Measurements from ENCODE around the gene VAC14. TPM values are rescaled to one million over a fixed set of nuclear protein-coding genes. Genes with fewer than 3 reads are reported as not detected.
"Not testable (repeated sequence)": the region's sequence is repeated elsewhere in the genome, so short reads cannot be mapped to it uniquely, and the experiment has no call there.

Gene VAC14
- polyA plus RNA-seq, 4 donors: 39.1 to 48.3 (median 39.5) TPM

DNA sequence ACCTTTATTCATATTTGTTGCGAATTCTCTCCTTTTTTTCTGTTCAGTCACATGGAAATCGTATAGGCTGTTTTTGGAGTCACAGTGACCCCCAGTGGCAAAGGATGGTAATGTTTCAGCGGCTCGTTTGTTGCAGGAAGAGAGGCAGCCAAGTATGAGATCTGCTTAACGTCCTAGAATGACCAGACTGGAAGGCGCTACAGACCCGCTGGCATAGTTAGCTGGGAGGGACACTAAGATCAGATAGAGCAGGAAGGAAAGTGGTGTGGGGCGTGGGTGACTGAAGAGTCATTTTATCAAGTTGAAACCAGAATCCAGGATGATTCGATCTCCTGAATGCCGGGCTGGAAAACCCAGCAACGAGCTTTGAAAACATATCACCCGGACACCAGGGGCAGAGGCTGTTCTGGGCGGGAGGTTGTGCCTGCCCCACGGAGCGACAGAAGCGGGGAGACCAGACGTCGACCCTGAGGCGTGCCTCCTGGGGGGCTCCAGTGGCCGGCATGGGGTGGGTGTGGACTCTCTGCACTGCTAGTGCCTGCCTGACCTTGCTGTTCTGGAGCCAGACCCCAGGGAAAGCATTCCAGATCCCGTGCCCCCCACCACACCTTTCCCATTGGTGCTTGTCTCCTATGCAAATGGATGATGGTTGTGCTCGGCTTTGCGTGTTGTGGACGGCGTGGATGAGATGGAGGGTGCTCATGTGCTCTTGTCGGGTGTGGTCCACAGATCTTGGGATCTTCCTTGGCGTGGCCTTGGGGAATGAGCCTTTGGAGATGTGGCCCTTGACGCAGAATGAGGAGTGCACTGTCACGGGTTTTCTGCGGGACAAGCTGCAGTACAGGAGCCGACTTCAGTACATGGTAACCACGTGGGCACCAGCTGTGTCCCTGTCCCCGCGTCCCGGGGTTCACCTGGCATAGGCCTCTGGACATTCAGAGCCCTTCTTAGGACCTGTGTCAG is 146.9 kb downstream of the VAC14 start:
- peak; percentile 79 to 81 (median 80) for DNase-seq (ENCODE audit: low read depth in 4 of 4, low spot score in 3 of 4)

- no peak for DNase-seq (ENCODE audit: low read depth in 4 of 4, low spot score in 3 of 4)
Observed at GRCh38 chr16:70653406-70653805, 147.6 kb downstream of the VAC14 start.

- DNase-seq (ENCODE audit: low read depth in 4 of 4, low spot score in 3 of 4): no peak
Observed at GRCh38 chr16:70652322-70652721, 148.6 kb downstream of the VAC14 start.

- DNase-seq (ENCODE audit: low read depth in 4 of 4, low spot score in 3 of 4): no peak
Observed at GRCh38 chr16:70651524-70651923, 149.4 kb downstream of the VAC14 start.

- DNase-seq (ENCODE audit: low read depth in 4 of 4, low spot score in 3 of 4): no peak
Observed at GRCh38 chr16:70650216-70650615, 150.7 kb downstream of the VAC14 start.

DNA sequence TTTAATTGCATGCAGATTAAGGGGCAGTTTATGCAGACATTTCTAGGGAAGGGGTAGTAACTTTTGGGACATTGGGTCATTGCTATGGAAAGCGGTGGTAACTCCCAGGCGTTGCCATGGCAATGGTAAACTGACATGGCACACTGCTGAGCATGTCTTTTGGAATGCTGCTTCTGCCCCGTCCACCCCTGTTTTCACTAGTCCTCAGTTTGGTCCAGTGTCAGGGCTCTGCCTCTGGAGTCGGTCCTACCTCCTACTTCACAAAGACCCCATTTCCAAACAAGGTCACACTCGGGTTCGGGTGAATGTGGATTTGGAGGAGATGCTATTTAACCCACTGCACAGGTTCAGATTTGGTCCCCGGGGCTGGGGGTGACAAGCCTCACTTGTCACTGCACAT is 151.7 kb downstream of the VAC14 start:
- no peak for DNase-seq (ENCODE audit: low read depth in 4 of 4, low spot score in 3 of 4)

- no peak for DNase-seq (ENCODE audit: low read depth in 4 of 4, low spot score in 3 of 4)
Observed at GRCh38 chr16:70648606-70649005, 152.4 kb downstream of the VAC14 start.

DNA sequence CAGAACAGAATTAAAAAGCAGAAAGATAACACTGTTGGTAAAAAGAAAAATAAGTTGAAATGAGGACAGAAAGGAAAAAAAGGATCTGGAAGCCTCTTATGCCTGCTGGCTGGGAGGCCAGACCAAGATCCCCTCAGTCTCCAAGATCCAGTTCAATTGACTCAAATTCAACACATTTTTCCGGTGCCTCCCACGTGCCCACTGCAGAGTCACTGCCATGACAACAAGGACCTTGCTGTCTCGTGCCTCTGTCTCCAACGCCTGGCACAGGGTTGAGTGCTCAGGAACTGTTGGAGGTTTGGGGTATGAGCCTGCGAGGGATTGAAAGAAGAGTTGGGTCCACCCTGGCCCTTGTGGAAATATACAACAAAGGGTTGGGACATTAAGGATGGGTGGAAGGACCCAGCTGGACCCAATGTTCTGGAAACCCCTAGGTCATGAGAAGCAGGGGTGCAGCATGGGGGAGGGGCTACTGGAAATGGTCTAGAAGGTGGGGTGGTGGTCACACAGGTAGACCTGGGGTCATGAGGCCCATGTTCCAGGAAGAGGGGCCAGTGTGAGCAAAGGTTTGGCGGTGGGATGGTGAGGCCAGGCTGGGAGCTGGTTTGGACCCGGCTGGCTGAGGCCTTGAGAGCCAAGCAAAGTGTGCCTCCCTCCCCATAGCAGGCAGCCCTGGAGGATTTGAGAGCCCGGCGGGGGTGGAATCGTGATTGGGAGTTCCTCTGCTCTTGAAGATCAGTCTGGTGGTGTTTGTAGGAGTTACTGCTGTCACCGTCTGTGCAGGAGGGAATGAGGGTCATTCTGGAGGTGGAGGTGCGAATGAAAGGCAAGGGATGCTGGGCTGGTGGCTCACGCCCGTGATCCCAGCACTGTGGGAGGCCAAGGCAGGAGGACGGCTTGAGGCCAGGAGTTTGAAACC is 153.3 kb downstream of the VAC14 start:
- no peak for DNase-seq (ENCODE audit: low read depth in 4 of 4, low spot score in 3 of 4)

DNA sequence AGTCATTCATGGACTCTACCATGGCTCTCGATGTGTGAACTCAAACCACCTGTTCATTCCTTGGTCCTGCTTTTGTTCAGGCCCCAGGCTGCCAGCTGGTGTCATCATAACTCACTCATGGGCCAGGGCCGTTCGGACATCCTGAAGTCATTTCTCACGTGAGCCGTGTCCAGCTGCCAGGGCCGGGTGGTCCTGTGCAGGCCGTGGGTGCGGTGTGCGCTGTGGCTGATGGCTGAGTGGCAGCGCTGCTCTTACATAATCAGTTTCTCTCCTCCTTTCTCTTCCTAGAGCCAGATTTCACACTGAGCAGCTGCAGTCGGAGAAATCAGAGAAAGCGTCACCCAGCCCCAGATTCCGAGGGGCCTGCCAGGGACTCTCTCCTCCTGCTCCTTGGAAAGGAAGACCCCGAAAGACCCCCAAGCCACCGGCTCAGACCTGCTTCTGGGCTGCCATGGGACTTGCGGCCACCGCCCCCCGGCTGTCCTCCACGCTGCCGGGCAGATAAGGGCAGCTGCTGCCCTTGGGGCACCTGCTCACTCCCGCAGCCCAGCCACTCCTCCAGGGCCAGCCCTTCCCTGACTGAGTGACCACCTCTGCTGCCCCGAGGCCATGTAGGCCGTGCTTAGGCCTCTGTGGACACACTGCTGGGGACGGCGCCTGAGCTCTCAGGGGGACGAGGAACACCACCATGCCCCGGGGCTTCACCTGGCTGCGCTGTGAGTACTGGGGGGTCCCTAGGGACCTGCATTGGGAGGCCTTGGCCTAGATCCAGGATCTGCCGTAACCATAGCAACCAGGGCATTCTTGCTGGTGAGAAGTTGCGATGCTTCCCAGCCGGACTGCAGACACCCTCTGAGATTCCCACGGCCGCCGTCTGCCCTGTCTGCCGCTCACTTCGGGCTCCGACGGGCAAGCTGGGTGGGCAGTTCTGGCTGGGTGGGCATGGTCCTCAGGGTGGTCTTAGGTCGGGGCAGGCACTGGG is 154.4 kb downstream of the VAC14 start, which contains the start of gene IL34:
TSS of gene IL34 (plus strand) at position 300 of the 982 bp plus-strand sequence. CDS start at position 689, 389 bp downstream.
- DNase-seq (ENCODE audit: low read depth in 4 of 4, low spot score in 3 of 4): no peak

DNA sequence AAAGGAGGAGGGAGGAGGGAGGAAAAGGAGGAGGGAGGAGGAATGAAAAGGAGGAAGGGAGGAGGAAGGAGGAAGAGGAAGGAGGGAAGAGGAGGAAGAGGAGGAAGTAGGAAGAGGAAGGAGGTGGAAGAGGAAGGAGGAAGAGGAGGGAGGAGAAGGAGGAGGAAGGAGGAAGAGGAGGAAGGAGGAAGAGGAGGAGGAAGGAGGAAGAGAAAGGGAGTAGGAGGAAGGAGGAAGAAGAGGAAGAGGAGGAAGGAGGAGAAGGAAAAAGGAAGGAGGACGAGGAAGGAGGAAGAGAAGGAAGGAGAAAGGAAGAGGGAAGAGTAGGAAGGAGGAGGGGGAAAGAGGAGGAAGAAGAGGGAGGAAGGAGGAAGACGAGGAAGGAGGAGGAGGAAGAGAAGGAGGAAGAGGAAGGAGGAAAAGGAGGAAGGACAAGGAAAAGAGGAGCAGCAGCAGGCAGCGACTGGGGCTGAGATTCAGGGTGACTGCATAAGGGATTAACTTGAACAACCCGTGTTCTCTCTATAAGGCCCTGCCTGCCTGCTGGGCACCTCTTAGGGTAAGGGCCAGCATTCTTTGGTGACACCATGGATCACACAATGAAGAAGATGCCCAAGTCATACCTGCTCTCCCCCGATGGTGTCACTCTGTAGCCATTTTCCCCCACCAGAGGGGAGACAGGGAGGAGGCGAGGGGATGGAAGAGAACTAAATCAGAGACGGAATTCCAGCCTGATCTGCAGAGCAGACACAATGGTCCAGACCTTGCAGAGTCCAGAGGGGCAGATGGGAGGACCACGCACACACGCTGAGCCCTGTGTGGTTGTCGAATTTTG is 156.0 kb downstream of the VAC14 start:
- DNase-seq (ENCODE audit: low read depth in 4 of 4, low spot score in 3 of 4): no peak

GRCh38 chr16:70643264-70643663 is 157.7 kb downstream of the VAC14 start:
- DNase-seq (ENCODE audit: low read depth in 4 of 4, low spot score in 3 of 4): not testable (repeated sequence)

DNA sequence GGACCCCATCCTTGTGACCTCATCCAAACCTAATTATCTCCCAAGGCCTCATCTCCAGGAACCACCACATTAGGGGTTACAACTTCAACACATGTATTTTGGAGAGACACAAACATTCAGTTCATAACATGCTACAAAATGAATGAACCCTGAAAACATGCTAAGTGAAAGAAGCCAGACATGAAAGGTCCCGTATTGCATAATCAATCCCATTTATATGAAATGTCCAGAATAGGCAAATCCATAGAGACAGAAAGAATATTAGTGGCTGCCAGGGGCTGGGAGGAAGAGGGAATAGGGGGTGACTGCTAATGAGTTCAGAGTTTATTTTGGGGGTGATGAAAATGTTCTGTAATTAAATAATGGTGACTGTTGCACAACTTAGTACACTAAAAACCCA is 158.3 kb downstream of the VAC14 start:
- DNase-seq (ENCODE audit: low read depth in 4 of 4, low spot score in 3 of 4): no peak

GRCh38 chr16:70638814-70639792 is 161.9 kb downstream of the VAC14 start:
- no peak for DNase-seq (ENCODE audit: low read depth in 4 of 4, low spot score in 3 of 4)

Other genes with a start within 250 kb of the VAC14 start
- 1 to 10 TPM in 2 of 4 donors, under 1 TPM in 2; 0.71 to 1.7 (median 0.97) TPM for gene IL34, start 154.6 kb downstream of the VAC14 start, polyA plus RNA-seq (ENCODE audit: insufficient read length in 4 of 4)
- gene MTSS2, start 115.1 kb downstream of the VAC14 start, polyA plus RNA-seq (ENCODE audit: insufficient read length in 4 of 4): 10 to 100 TPM; 37.9 to 51.0 (median 40.5) TPM